ENCODE data around the gene CFAP410.
A peak's percentile ranks its signal among the peaks of the same experiment; 100 is the strongest.
"Not testable (repeated sequence)": the region's sequence is repeated elsewhere in the genome, so short reads cannot be mapped to it uniquely, and the experiment has no call there.

CFAP410 gene

GRCh38 chr21:44315691-44316203 is 23.4 kb downstream of the CFAP410 start:
- no peak for DNase-seq

DNA sequence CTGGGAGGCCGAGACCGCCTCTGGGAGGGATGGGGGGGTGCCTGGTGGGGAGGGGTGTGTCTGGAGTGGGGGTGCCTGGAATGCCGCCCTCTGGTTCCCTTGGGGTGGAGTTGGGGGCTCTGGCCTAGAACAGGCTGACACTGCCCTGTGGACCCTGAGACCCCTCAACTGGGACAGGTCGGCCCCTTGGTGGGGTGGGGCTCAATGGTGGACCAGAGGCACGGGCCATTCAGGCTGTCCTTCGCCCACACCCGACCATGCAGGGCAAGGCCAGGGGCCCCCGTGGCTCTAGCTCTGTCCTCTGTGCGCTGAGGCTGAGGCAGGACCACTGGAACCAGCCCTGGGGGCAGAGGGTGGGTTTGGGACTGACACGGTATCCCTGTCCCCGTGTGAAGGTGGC is 24.6 kb downstream of the CFAP410 start:
- DNase-seq: no peak

DNA sequence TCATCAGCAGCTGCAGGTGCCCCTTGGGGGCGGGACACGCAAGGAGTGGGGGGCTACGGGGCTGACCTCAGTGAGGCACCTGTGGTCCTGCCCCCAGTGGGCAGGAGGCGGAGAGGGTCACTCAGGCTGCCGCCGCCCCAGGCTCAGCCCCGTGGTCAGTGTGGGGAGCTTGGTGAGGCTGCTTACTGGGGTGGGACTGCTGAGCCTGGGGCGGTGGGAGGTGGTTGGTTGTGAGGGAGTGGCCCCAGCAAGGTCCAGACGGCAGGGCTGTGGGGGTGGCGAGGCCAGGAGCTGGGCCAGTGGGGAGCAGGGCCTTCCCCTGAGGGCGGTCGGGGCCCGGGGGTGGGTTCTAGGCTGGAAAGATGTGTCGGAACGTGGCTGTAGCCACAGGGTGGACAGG is 25.1 kb downstream of the CFAP410 start:
- DNase-seq: no peak

GRCh38 chr21:44313451-44313850 is 25.7 kb downstream of the CFAP410 start:
- DNase-seq: no peak

GRCh38 chr21:44312716-44313115 is 26.5 kb downstream of the CFAP410 start:
- DNase-seq: no peak

DNA sequence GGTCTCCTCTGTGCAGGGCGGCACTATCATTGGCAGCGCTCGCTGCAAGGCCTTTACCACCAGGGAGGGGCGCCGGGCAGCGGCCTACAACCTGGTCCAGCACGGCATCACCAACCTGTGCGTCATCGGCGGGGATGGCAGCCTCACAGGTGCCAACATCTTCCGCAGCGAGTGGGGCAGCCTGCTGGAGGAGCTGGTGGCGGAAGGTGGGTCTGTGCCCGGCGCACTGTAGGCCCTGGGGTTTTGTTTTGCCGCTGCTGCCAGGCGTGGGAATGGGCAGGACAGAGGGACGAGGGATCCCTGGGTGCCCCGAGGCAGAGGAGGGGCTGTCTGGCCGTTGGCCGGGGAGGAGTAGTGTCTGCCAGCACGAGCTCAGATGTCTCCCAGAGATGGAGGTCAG is 27.1 kb downstream of the CFAP410 start:
- DNase-seq: no peak

DNA sequence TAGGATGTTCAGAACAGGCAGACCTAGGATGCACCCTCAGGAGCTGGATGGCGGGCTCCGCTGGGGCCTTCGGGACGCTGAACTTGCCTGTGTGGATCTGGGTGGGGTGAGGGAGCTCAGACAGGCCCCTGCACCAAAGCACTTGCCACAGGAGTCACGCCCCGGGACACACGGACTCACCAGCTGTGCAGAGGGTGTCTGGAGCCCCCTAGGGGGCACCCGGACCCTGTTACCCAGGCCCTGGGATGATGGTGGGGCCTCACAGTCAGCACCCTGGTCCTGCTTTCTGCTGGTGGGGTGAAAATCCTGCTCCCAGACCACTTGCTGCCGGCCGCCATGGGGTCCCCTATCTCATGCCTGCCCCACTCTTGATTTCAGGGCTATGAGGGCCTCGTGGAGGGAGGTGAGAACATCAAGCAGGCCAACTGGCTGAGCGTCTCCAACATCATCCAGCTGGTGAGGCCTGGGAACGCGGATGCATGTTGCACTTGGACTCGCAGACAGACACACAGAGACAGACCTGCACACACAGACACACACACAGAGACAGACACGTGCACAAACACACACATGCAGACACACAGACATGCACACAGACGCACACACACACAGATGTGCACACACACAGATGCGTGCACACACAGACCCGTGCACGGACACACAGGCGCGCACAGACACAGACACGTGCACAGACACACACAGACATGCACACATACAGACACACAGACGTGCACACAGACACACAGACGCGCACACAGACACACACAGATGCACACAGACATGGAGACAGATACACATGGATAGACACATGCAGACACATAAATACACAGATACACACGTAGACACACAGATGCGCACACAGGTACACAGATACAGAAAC is 28.3 kb downstream of the CFAP410 start:
- no peak for DNase-seq

- no peak for DNase-seq
Measured at GRCh38 chr21:44306936-44307704, 32.1 kb downstream of the CFAP410 start.

DNA sequence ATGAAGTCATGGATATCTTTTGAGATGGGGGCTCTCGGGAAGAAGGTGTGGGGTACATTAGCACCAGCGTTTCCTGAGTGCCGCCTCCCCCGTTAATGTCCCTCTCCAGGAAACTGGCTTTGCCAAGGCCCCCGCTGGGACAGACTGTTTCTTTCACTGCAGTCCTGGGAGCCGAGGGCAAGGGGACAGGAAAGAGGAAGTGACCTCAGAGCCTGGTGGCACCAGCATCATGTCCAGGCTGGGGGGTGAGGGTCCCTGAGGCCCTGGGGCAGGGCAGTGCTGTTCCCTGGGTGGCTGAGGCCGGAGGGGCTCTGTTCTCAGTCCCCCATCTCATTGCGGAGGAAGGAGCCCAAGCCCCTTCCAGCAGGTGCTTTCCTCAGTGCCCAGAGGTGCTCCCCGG is 33.5 kb downstream of the CFAP410 start:
- no peak for DNase-seq

- DNase-seq: peak; percentile 18
Measured at GRCh38 chr21:44304877-44305293, 34.3 kb downstream of the CFAP410 start.

DNA sequence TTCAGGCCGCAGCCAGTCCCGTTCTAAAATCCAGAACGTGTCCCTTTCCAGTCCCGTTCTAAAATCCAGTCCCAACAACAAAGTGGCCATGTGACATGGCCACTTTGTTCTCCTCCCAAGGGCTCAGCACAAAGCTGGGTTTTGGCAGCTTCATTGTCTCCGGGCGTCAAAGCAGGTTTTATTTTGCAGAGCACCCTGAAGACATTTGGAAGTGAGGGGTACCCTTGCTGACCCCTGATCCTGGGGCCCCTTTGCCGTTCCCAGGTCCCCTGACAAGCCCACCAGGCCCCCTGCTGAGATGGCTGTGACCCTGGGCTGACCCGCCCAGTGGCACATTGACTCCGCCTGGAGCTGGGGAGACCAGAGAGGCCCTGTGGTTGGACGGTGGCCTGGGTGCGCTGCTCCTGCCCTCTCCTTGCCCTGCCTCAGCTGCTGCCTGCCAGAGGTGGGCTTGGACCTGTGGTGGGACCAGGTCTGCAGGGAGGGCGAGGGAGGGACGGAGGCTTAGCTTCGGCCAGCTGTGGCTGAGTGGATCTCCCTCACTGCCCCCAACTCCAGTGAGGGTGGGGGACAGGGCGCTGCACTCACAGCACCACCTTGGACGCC is 35.1 kb downstream of the CFAP410 start:
- DNase-seq: no peak

DNA sequence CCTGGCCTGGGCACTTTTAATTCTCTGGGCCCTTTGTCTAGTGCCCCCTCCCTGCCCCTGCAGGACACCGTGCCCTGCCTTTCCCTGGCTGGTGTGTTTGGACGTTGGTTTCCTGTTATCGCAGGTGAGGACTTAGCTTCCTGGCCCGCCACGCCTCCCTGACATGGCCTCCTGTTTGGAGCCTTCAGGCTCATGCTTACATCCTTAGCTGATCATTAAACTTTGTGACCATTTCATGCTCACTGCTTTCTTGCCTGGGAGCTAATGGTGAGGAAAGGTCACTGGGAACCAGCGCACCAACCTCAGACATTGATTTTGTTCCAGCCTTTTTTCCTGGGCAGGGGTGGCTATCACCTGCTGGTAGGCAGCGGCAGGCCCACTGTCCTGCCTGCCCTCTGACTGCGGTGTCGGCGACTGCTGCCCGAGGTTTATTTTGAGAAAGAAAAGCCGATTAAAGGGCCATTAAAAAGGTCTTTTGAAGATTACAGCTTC is 35.7 kb downstream of the CFAP410 start:
- DNase-seq: no peak

- not testable (repeated sequence) for DNase-seq
Measured at GRCh38 chr21:44302573-44303401, 36.4 kb downstream of the CFAP410 start.

GRCh38 chr21:44301961-44302406 is 37.2 kb downstream of the CFAP410 start:
- DNase-seq: no peak

DNA sequence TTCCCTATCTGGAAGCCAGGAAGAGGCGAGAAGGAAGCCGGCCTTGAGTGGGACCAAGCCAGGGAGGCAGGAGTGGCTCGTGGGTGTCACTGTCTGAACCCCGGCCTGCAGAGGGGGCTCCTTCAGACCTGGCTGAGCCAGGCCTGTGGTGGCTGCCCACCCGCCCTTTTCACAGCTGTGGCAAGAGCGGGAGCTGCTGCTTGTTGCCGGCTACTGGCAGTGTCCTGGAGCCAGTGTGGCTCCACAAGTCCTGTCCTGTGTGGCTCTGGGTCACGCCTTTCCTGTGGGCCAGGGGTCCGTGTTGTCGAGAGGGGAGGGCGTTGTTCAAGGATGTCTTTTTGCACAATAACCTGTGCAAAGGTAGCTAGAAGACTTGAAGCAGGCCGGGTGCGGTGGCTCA is 38.0 kb downstream of the CFAP410 start:
- DNase-seq: no peak

GRCh38 chr21:44300262-44300959 is 38.8 kb downstream of the CFAP410 start:
- no peak for DNase-seq

- DNase-seq: no peak
Measured at GRCh38 chr21:44299458-44300261, 39.5 kb downstream of the CFAP410 start, which contains the start of gene PFKL. Gene PFKL (plus strand): TSS chr21:44300053. CDS start chr21:44300106, 53 bp downstream.

DNA sequence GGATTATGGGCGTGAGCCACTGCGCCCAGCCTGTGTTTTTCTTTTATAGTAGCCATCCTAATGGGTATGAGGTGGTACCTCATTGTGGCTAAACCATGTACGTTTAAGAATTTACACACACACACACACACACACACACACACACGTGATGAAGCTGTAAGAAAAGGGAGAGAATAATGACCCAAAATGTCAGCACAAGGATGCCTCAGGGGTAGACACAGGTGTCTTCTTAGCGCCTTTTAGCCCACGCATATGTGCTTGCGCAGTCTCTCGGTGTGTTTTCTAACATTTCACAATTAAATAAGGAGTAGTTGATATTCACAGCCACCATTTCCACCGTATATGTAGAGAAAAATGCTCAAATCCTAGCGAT is 40.1 kb downstream of the CFAP410 start:
- no peak for DNase-seq

DNA sequence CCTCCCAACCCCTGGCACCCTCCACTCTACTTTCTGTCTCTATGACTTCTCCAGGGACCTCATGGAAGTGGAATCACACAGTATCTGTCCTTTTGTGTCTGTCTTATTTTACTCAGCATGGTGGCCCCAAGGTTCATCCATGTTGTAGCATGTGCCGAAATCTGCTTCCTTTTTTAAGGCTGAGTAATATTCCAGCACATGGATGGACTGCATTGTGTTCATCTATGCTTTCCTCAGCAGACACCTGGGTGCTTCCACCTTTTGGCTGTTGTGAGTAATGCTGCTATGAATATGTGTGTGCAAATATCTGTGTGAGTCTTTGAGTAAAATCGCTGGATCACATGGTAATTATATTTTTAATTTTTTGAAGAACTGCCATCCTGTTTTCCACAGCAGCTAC is 40.9 kb downstream of the CFAP410 start:
- no peak for DNase-seq

GRCh38 chr21:44297525-44298290 is 41.5 kb downstream of the CFAP410 start:
- peak; percentile 56 for DNase-seq
